Mammary epithelial cell (primary cell): ENCODE measurements around the gene GLRX2.

Experiments used
- EZH2 ChIP-seq: IDR thresholded peaks from 2 replicates; pipeline ENCODE4 v1.6.1; 2012; ENCODE audit warnings: low read length, inconsistent platforms, borderline replicate concordance
- TF ChIP-seq, protein P1 (sequence below), 2 donors: IDR thresholded peaks in 1 of 2; conservative IDR thresholded peaks in 1 of 2; 2 replicates each; pipeline ENCODE4 v1.5.1; 2011 to 2012; ENCODE audit warnings: inconsistent platforms in 2 of 2, low read length in 2 of 2, mild to moderate bottlenecking in 2 of 2, control low read depth in 1 of 2, low read depth in 1 of 2; ENCODE audit not compliant: insufficient read depth in 1 of 2; ENCODE audit errors: extremely low read depth in 1 of 2

DNA sequence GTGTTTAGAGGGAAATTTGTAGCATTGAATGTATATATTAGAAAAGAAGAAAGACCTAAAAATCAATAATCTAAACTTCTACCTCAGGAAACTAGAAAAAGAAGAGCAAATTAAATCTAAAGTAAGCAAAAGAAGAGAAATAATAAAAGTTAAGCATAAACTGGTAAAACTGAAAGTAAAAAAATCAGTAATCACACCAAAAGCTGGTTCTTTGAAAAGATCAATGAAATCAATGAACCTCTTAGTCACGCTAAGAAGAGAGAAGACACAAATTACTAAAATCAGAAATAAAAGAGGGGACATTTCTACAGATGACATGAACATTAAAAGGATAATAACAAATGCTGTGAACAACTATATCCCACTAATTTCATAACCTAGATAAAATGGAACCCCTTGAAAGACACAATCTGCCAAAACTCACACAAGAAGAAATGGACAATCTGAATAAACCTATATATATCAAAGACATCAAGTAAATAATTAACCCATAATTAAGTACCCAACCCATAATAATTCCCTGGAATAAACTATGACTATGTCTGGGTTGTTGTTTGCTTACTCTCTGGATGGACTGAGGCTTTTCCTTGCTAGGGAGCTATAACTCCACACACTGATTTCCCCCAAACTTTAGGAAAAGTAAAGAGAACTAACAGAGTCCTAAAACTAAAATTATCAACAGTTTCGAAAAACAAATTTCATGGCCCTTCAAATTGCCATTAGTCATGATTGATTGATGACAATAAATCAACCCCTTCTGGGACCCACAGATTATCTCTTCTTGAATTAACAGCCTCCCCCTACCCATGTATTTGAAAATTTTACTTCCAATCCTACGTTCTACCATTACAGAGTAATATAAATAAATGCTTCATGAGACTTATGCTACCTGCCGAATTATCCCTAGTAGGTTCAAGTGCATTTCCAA, 13.9 kb upstream of the GLRX2 start:
- TF ChIP-seq, protein P1, sequence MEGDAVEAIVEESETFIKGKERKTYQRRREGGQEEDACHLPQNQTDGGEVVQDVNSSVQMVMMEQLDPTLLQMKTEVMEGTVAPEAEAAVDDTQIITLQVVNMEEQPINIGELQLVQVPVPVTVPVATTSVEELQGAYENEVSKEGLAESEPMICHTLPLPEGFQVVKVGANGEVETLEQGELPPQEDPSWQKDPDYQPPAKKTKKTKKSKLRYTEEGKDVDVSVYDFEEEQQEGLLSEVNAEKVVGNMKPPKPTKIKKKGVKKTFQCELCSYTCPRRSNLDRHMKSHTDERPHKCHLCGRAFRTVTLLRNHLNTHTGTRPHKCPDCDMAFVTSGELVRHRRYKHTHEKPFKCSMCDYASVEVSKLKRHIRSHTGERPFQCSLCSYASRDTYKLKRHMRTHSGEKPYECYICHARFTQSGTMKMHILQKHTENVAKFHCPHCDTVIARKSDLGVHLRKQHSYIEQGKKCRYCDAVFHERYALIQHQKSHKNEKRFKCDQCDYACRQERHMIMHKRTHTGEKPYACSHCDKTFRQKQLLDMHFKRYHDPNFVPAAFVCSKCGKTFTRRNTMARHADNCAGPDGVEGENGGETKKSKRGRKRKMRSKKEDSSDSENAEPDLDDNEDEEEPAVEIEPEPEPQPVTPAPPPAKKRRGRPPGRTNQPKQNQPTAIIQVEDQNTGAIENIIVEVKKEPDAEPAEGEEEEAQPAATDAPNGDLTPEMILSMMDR (conservative IDR thresholded peaks at IDR 0.05 in 1 of 2, IDR thresholded peaks at IDR 0.05 in 1 of 2; ENCODE audit: extremely low read depth in 1 of 2, insufficient read depth in 1 of 2, low read depth in 1 of 2, low read length in 2 of 2): no peak
- no peak for TF ChIP-seq EZH2
